Germinal center (tissue), 1 donor: ENCODE measurements around the gene C1QTNF8.

Source experiments
- DNase-seq: peaks from one replicate; pipeline ENCODE4 v3.0.0; 2012; ENCODE audit warnings: mixed read lengths, low spot score

The C1QTNF8 gene

GRCh38 chr16:1045310-1045992, 50.6 kb downstream of the C1QTNF8 start:
- no peak for DNase-seq

- no peak for DNase-seq
Observed at GRCh38 chr16:1044460-1045309, 51.4 kb downstream of the C1QTNF8 start.

GRCh38 chr16:1043881-1044451, 52.1 kb downstream of the C1QTNF8 start:
- DNase-seq, result no peak

GRCh38 chr16:1042866-1043265, 53.2 kb downstream of the C1QTNF8 start:
- no peak for DNase-seq

- DNase-seq, result no peak
Observed at GRCh38 chr16:1042049-1042744, 53.8 kb downstream of the C1QTNF8 start.

DNA sequence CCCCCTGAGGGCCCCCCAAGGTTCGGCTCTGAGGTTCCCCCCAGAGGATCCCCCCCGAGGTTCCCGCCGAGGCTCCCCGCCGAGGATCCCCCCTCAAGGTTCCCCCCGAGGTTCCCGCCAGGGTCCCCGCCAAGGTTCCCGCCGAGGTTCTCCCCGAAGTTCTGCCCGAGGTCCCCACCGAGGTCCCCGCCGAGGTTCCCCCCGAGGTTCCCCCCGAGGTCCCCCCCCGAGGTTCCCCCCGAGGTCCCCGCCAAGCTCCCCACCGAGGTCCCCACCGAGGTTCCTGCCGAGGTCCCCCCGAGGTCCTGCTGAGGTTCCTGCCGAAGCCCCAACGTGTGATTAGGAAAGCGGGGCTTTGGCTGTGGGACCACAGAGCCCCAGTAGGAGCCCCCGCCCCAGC, 55.7 kb downstream of the C1QTNF8 start:
- no peak for DNase-seq

DNA sequence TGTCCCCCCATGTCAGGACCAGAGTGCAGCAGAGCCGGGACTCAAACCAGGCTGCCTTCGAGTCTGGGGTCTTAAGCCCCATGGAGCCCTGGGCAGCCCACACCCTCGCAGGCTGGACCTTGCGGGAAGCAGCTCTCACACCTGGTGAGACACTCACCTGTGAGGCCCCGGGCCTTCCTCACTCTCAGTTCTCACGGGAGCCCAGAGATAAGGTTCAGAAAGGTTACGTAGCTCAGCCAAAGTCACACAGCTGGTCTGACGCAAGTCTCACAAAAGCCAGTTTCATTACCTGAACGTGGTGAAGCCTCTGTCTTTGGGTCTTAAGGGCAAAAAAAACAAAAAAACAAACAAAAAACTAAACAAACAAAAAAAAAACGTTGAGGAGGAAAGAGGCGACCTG, 56.3 kb downstream of the C1QTNF8 start:
- no peak for DNase-seq

DNA sequence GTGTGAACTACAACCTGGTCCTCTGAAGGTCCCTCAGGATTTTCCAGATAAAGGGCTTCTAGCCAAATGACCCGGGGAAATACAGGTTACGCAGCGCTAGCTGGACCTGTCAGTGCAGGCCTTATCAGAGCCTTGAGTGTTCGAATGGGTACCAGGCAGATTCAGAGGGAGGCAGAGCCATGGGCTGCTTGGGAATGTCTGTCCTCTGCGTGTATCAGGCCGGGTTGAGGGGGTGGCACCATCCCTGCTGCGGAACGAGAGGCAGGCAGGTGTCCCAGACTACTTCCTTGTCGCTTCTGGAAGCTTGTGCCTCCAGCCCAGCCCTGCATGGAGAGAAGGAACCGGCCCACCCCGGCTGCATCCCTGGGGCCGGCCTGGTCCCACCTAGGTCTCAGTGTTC, 57.1 kb downstream of the C1QTNF8 start:
- DNase-seq, result no peak
